GM12801 (cell line): ENCODE results near the gene KRT79.

Experiments used
- TF ChIP-seq, protein P1 (sequence below): IDR thresholded peaks from one replicate; pipeline ENCODE4 v1.5.1; 2011; ENCODE audit warnings: control low read depth; ENCODE audit not compliant: insufficient read length; ENCODE audit errors: extremely low read depth

KRT79 gene

DNA sequence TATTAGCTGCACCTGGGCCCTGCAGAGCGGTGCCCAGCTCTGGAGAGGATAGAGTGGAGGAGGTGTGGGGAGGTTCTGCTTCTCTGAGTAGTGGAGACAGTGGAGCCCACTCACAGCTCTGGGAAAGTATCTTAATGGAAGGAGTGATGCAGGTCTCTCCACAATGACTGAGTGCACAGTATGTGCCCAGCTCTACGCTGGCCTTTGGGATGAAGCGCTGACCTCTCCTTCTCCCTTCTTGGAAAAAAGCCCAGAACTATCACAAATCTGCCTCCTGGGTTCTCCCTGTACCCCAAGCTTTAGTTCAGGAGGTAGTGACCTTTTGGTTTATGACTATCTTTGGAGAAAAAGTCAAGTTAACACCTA, 37.7 kb downstream of the KRT79 start:
- TF ChIP-seq, protein P1, sequence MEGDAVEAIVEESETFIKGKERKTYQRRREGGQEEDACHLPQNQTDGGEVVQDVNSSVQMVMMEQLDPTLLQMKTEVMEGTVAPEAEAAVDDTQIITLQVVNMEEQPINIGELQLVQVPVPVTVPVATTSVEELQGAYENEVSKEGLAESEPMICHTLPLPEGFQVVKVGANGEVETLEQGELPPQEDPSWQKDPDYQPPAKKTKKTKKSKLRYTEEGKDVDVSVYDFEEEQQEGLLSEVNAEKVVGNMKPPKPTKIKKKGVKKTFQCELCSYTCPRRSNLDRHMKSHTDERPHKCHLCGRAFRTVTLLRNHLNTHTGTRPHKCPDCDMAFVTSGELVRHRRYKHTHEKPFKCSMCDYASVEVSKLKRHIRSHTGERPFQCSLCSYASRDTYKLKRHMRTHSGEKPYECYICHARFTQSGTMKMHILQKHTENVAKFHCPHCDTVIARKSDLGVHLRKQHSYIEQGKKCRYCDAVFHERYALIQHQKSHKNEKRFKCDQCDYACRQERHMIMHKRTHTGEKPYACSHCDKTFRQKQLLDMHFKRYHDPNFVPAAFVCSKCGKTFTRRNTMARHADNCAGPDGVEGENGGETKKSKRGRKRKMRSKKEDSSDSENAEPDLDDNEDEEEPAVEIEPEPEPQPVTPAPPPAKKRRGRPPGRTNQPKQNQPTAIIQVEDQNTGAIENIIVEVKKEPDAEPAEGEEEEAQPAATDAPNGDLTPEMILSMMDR = no peak

DNA sequence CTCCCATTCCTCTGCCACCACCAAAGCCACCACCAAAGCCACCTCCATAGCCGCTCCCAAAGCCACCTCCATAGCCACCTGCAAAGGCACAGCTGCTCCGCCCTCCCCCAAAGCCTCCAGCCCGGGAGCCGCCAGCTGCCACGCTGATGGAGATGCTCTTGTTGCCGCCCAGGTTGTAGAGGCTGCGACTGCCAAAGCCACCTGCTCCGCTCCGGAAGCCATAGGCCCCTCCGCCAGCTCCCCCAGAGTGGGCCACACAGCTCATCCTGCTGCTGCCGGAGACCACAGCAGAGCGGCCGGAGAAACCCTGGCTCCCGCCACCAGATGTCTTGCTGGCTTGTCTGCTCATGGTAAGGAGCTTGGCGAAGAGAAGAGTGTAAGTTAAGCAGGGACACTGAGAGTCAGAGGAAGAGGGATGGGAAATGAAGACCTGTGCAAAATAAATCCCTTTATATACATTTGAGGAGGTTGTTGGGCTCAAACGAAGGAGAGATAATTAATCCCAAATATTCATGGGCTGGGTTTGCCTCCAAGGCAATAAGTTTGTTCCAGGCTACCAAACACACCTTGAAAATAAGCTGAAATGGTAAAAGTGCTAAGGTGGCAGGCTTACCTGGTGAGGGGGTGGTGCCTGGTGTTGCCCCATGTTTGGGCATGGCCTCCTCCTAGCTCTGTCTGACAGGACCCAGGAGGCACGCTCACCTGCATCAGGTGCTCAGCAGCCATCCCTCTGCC, 38.2 kb downstream of the KRT79 start, which contains the start of gene KRT3:
Gene KRT3, minus strand, starts transcription at position 424 of the 735 bp plus-strand sequence. Its CDS starts 75 bp downstream, at position 349.
- TF ChIP-seq, protein P1 = no peak

GRCh38 chr12:52794479-52795331, 39.4 kb downstream of the KRT79 start:
- TF ChIP-seq, protein P1 = no peak

DNA sequence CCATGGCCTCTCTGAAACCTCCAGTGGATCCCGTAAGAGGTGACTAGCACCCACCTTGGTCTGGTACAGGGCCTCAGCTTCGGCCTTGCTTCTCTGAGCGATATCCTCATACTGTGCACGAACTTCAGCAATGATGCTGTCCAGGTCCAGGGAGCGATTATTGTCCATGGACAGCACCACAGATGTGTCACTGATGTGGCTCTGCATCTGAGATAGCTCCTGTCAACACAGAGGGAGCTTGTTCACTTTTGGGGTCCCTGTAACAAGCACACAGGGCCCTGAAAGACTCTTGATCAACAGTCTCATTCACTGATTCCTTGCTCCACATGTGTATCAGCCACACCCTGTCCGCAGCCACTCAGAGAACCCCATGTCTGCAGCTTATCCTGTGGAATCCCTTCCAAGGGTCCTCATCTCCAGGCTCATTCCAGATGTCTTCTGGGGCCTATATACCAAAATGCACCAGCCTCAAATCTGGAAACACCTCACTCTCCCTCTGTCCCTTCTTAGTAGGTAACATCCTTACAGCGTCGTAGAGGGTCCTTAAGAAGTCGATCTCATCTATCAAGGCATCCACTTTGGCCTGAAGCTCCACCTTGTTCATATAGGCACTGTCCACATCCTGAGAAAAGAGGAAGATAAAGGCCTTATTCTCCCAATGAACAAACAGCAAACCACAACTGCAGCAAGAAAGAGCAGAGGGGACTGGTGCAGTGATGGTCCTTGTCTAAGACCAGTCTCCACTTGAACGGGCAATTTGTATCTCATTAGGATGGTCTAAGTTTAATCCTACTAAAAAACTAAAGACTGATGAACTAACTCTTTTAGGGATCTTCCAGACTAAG, 41.7 kb downstream of the KRT79 start:
- TF ChIP-seq, protein P1 = no peak

DNA sequence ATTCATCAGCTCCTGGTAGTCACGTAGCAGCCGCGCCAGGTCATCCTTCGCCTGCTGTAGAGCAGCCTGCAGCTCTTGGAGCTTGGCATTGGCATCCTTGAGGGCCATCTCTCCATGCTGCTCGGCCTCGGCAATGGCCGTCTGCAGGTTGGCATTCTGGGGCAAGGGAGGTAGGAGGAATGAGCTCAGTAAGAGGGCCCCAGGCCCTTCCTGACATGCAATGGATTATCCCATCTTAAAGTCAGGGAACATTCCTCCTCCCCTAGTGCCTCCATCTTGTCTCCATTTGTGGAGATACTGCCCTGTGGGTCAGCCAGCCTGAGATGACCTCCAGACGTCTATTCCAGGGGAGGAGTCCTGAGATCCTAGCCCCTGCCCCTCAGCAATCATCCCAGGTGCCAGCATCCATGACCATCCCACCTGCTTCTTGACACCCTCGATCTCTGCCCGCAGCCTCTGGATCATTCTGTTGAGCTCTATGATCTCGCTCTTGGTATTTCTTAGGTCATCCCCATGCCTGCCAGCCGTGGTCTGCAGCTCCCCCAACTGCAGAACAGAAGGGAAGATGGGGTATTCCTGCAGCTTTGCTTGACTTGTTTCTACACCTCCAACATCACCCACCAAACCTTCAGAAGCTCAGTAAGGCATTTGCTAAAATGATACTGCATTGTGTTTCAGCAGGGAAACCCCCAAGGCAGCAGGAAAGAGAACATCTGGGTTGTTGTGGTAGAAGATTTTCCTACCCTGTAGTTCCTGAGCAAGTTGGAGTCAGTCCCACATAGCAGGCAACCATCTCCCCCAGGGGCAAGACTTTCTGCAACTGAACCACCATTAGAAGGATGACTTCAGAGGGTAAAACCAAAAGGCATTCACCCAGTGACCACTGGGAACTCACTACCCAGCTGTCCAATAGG, 42.6 kb downstream of the KRT79 start:
- TF ChIP-seq, protein P1 = no peak

DNA sequence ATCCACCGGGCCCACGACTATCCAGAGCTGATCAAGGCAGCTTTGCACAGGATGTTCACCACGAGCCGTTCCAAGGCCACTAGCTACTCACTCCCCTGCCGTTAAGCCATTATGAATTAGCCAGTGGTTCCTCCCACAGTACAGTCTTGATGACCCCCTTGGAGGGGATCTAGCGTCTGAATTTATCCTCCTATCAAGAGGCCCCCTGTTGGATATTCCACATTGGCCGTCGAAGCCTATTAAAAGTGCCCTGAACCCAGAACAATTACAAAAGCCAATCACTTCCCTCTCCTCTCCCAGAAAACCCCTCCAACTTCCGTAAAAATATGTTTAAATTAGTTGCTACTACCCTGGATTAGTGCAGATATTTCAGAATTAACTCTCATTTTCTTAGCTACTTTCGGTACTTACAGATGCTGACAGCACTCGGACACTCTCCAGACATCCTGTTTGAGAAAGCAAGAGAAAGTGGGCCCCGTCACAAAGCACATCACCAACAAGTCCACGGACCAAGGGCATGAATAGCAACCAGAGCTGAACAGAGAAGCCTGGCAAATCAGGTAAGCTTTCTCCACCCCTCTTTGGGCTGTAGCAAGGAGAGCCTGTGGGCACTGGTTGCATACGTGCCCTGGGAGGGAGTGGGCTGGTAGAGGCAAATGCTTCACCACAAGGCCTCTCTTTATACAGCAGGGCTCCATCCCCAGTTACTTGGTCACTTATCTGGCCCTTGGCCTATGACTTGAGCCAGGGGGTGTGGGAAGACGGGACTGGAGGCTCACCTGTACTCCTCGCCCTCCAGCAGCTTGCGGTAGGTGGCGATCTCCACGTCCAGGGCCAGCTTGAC, 43.5 kb downstream of the KRT79 start:
- TF ChIP-seq, protein P1 = no peak
